Activated T-cell treated with anti-CD3 and anti-CD28 coated beads, Interleukin-2, amount 50 U/mL, for 72 hours (primary cell): ENCODE results near the gene RNF130. TPM values are rescaled to one million over a fixed set of nuclear protein-coding genes. Genes with fewer than 3 reads are reported as not detected.
A peak's percentile ranks its signal among the peaks of the same experiment; 100 is the strongest.

Source experiments
- ATAC-seq, 2 donors: fragments of 150-1000 bp; cut with Tn5 transposase; replicated peaks in 1 of 2; 2 replicates each; pipeline ENCODE4 v1.10.0; 2021; ENCODE audit warnings: moderate library complexity in 2 of 2, mild to moderate bottlenecking in 1 of 2
- DNase-seq, 2 donors: peaks; one replicate each; pipeline ENCODE4 v3.0.0; 2021 to 2022; ENCODE audit warnings: mixed read lengths in 1 of 2
- H3K27ac Mint-ChIP-seq: one replicate; pipeline ENCODE4 v1.8.0; 2022; ENCODE audit warnings: mild to moderate bottlenecking, moderate library complexity, mixed read lengths
- H3K27me3 Mint-ChIP-seq: one replicate; pipeline ENCODE4 v1.8.0; 2022; ENCODE audit warnings: low read depth, mixed read lengths
- H3K36me3 Mint-ChIP-seq, 2 donors: one replicate each; pipeline ENCODE4 v1.8.0; 2022; ENCODE audit warnings: mixed read lengths in 2 of 2, mild to moderate bottlenecking in 1 of 2; ENCODE audit not compliant: insufficient read depth in 2 of 2
- H3K4me1 Mint-ChIP-seq: one replicate; pipeline ENCODE4 v1.8.0; 2022; ENCODE audit warnings: low read depth, mixed read lengths
- H3K4me3 Mint-ChIP-seq, 2 donors: one replicate each; pipeline ENCODE4 v1.8.0; 2022; ENCODE audit warnings: mild to moderate bottlenecking in 2 of 2, mixed read lengths in 2 of 2, moderate library complexity in 2 of 2
- H3K9me3 Mint-ChIP-seq, 2 donors: one replicate each; pipeline ENCODE4 v1.8.0; 2022; ENCODE audit warnings: mixed read lengths in 2 of 2
- total RNA-seq, 2 donors: library from RNA; stranded (reverse); gene quantifications; one replicate each; pipeline ENCODE4 v1.2.3, GENCODE V29; 2022

RNF130 gene
- total RNA-seq, 2 donors from 2014 or later: 17.7 to 23.6 TPM

- peak overlapping the region; percentile 76 for H3K27ac Mint-ChIP-seq
- no peak for ATAC-seq
- peaks cover 38% of the 10 kb centered on the region for H3K4me1 Mint-ChIP-seq
- no peaks in the 10 kb centered on the region for H3K36me3 Mint-ChIP-seq
- H3K27me3 Mint-ChIP-seq: peaks cover 3% of the 10 kb centered on the region
- H3K9me3 Mint-ChIP-seq: no peaks in the 10 kb centered on the region
- no peak overlapping the region for H3K4me3 Mint-ChIP-seq
- DNase-seq: no peak
These were observed 15.3 kb upstream of the RNF130 start for GRCh38 chr5:180086816-180087399.

- Mint-ChIP-seq H3K9me3 (no peaks in the 10 kb centered on the region), H3K36me3 (no peaks in the 10 kb centered on the region), H3K27ac (no peak overlapping the region), H3K4me3 (peak overlapping the region; percentile 56 to 66), H3K4me1 (peaks cover 34% of the 10 kb centered on the region), H3K27me3 (peaks cover 12% of the 10 kb centered on the region)
- peak; percentile 27 to 32 for ATAC-seq
- no peak for DNase-seq
These were observed 14.3 kb upstream of the RNF130 start for GRCh38 chr5:180085837-180086236.

- peak; percentile 34 to 42 for ATAC-seq
- H3K36me3 Mint-ChIP-seq: no peaks in the 10 kb centered on the region
- H3K27ac Mint-ChIP-seq: no peak overlapping the region
- peaks cover 37% of the 10 kb centered on the region for H3K4me1 Mint-ChIP-seq
- no peak overlapping the region for H3K4me3 Mint-ChIP-seq
- DNase-seq: no peak
- no peaks in the 10 kb centered on the region for H3K9me3 Mint-ChIP-seq
- peaks cover 20% of the 10 kb centered on the region for H3K27me3 Mint-ChIP-seq
These were observed 13.3 kb upstream of the RNF130 start for GRCh38 chr5:180084638-180085561.

- H3K36me3 Mint-ChIP-seq: no peaks in the 10 kb centered on the region
- ATAC-seq (no peak), DNase-seq (no peak)
- H3K9me3 Mint-ChIP-seq: no peaks in the 10 kb centered on the region
- no peak overlapping the region for H3K27ac Mint-ChIP-seq
- peaks cover 36% of the 10 kb centered on the region for H3K4me1 Mint-ChIP-seq
- H3K4me3 Mint-ChIP-seq: no peak overlapping the region
- peaks cover 32% of the 10 kb centered on the region for H3K27me3 Mint-ChIP-seq
These were observed 12.0 kb upstream of the RNF130 start for GRCh38 chr5:180083529-180084060.

GRCh38 chr5:180082633-180083420, 11.3 kb upstream of the RNF130 start:
- no peak overlapping the region for H3K27ac Mint-ChIP-seq
- H3K36me3 Mint-ChIP-seq: no peaks in the 10 kb centered on the region
- H3K9me3 Mint-ChIP-seq: no peaks in the 10 kb centered on the region
- DNase-seq (no peak), ATAC-seq (no peak)
- no peak overlapping the region for H3K4me3 Mint-ChIP-seq
- H3K4me1 Mint-ChIP-seq: peaks cover 36% of the 10 kb centered on the region
- H3K27me3 Mint-ChIP-seq: peaks cover 37% of the 10 kb centered on the region

GRCh38 chr5:180081481-180081880, 9.9 kb upstream of the RNF130 start:
- no peaks in the 10 kb centered on the region for H3K36me3 Mint-ChIP-seq
- DNase-seq (no peak), ATAC-seq (no peak)
- no peak overlapping the region for H3K4me3 Mint-ChIP-seq
- H3K27ac Mint-ChIP-seq: no peak overlapping the region
- H3K9me3 Mint-ChIP-seq: no peaks in the 10 kb centered on the region
- H3K27me3 Mint-ChIP-seq: peaks cover 37% of the 10 kb centered on the region
- H3K4me1 Mint-ChIP-seq: peaks cover 28% of the 10 kb centered on the region

GRCh38 chr5:180080486-180081280, 9.1 kb upstream of the RNF130 start:
- DNase-seq: peak in 1 of 2 donors; percentile 36
- Mint-ChIP-seq H3K4me1 (peaks cover 20% of the 10 kb centered on the region), H3K36me3 (no peaks in the 10 kb centered on the region), H3K27ac (no peak overlapping the region), H3K27me3 (peaks cover 37% of the 10 kb centered on the region), H3K4me3 (peak overlapping the region in 1 of 2 donors; percentile 66), H3K9me3 (no peaks in the 10 kb centered on the region)
- peak in 1 of 2 donors; percentile 45 for ATAC-seq

GRCh38 chr5:180079702-180080466, 8.3 kb upstream of the RNF130 start:
- Mint-ChIP-seq H3K9me3 (no peaks in the 10 kb centered on the region), H3K27me3 (peaks cover 37% of the 10 kb centered on the region), H3K4me1 (peaks cover 17% of the 10 kb centered on the region), H3K4me3 (peak overlapping the region in 1 of 2 donors; percentile 66), H3K27ac (no peak overlapping the region), H3K36me3 (no peaks in the 10 kb centered on the region)
- DNase-seq (no peak), ATAC-seq (no peak)

- no peak for ATAC-seq
- Mint-ChIP-seq H3K4me1 (peaks cover 8% of the 10 kb centered on the region), H3K9me3 (no peaks in the 10 kb centered on the region), H3K36me3 (peaks cover 1 to 2% of the 10 kb centered on the region in 2 donors), H3K27me3 (peaks cover 37% of the 10 kb centered on the region), H3K4me3 (no peak overlapping the region), H3K27ac (no peak overlapping the region)
- DNase-seq: no peak
These were observed 6.8 kb upstream of the RNF130 start for GRCh38 chr5:180078348-180078747.

GRCh38 chr5:180077594-180078284, 6.2 kb upstream of the RNF130 start:
- Mint-ChIP-seq H3K27ac (no peak overlapping the region), H3K4me3 (no peak overlapping the region), H3K4me1 (peaks cover 12% of the 10 kb centered on the region), H3K9me3 (no peaks in the 10 kb centered on the region), H3K36me3 (peaks cover 1 to 2% of the 10 kb centered on the region in 2 donors), H3K27me3 (peaks cover 37% of the 10 kb centered on the region)
- DNase-seq (no peak), ATAC-seq (no peak)

- Mint-ChIP-seq H3K4me3 (no peak overlapping the region), H3K36me3 (peaks cover 3 to 6% of the 10 kb centered on the region in 2 donors), H3K4me1 (peaks cover 21% of the 10 kb centered on the region), H3K27ac (peak overlapping the region; percentile 72), H3K27me3 (peaks cover 25% of the 10 kb centered on the region), H3K9me3 (peaks cover 0 to 1% of the 10 kb centered on the region in 2 donors)
- no peak for DNase-seq
- no peak for ATAC-seq
These were observed 4.1 kb upstream of the RNF130 start for GRCh38 chr5:180075703-180076102.
